Liver (tissue), 9 donors: Measurements from ENCODE around the gene TRIM45. TPM values are rescaled to one million over a fixed set of nuclear protein-coding genes. Genes with fewer than 3 reads are reported as not detected.

Experiments
- DNase-seq: peaks from one replicate; pipeline ENCODE4 v3.0.0-alpha.2; 2017; ENCODE audit warnings: low spot score
- H3K27ac ChIP-seq, 2 donors: one replicate each; pipeline ENCODE4 v1.7.0; 2013; ENCODE audit warnings: inconsistent platforms in 2 of 2, low read length in 2 of 2, control low read depth in 1 of 2, low read depth in 1 of 2, mild to moderate bottlenecking in 1 of 2
- H3K27me3 ChIP-seq, 4 donors: one replicate each; pipeline versions ENCODE4 v1.6.1 to v1.7.0; 2013; ENCODE audit warnings: low read length in 3 of 4, inconsistent platforms in 1 of 4, mild to moderate bottlenecking in 1 of 4, moderate library complexity in 1 of 4; ENCODE audit not compliant: control insufficient read depth in 4 of 4, insufficient read depth in 4 of 4
- H3K36me3 ChIP-seq, 4 donors: one replicate each; pipeline versions ENCODE4 v1.6.1 to v1.7.0; 2013; ENCODE audit warnings: low read length in 3 of 4, mild to moderate bottlenecking in 3 of 4, low read depth in 1 of 4, moderate library complexity in 1 of 4; ENCODE audit not compliant: control insufficient read depth in 4 of 4, insufficient read depth in 3 of 4
- H3K4me1 ChIP-seq, 4 donors: one replicate each; pipeline versions ENCODE4 v1.6.1 to v1.7.0; 2013; ENCODE audit warnings: low read length in 3 of 4, mild to moderate bottlenecking in 3 of 4, moderate library complexity in 1 of 4; ENCODE audit not compliant: control insufficient read depth in 4 of 4, insufficient read depth in 4 of 4
- H3K4me3 ChIP-seq, 3 donors: one replicate each; pipeline versions ENCODE4 v1.6.1 to v1.7.0; 2013; ENCODE audit warnings: low read length in 3 of 3, control low read depth in 1 of 3, low read depth in 1 of 3, mild to moderate bottlenecking in 1 of 3
- H3K9ac ChIP-seq, 2 donors: one replicate each; pipeline ENCODE4 v1.7.0; 2013; ENCODE audit warnings: low read length in 2 of 2, mild to moderate bottlenecking in 2 of 2, moderate library complexity in 2 of 2, control low read depth in 1 of 2, low read depth in 1 of 2
- H3K9me3 ChIP-seq, 4 donors: one replicate each; pipeline versions ENCODE4 v1.6.1 to v1.7.0; 2013; ENCODE audit warnings: low read length in 3 of 4; ENCODE audit not compliant: control insufficient read depth in 4 of 4
- EGR1 ChIP-seq, 2 donors: IDR thresholded peaks; 2 replicates each; pipeline ENCODE4 v1.6.1; 2016 to 2018; ENCODE audit warnings: antibody characterized with exemption in 2 of 2, low read depth in 2 of 2
- FOXA1 ChIP-seq: IDR thresholded peaks from 2 replicates; pipeline ENCODE4 v1.6.1; 2016; ENCODE audit warnings: antibody characterized with exemption
- FOXA2 ChIP-seq: IDR thresholded peaks from 2 replicates; pipeline ENCODE4 v1.6.1; 2016; ENCODE audit warnings: antibody characterized with exemption
- GABPA ChIP-seq, 2 donors: IDR thresholded peaks in 1 of 2; conservative IDR thresholded peaks in 1 of 2; 2 replicates each; pipeline ENCODE4 v1.6.1; 2016; ENCODE audit warnings: antibody characterized with exemption in 2 of 2, mild to moderate bottlenecking in 1 of 2, moderate library complexity in 1 of 2
- HNF4G ChIP-seq: IDR thresholded peaks from 2 replicates; pipeline ENCODE4 v1.6.1; 2016; ENCODE audit warnings: antibody characterized with exemption
- JUND ChIP-seq, 2 donors: IDR thresholded peaks; 2 replicates each; pipeline ENCODE4 v1.6.1; 2016; ENCODE audit warnings: antibody characterized with exemption in 2 of 2
- NR2F2 ChIP-seq: IDR thresholded peaks from 2 replicates; pipeline ENCODE4 v1.6.1; 2016; ENCODE audit warnings: antibody characterized with exemption
- RAD21 ChIP-seq, 2 donors: IDR thresholded peaks; 2 replicates each; pipeline ENCODE4 v1.6.1; 2016; ENCODE audit warnings: antibody characterized with exemption in 2 of 2, mild to moderate bottlenecking in 2 of 2
- REST ChIP-seq: IDR thresholded peaks from 2 replicates; pipeline ENCODE4 v1.6.1; 2016; ENCODE audit warnings: antibody characterized with exemption, mild to moderate bottlenecking
- TAF1 ChIP-seq: conservative IDR thresholded peaks from 2 replicates; pipeline ENCODE4 v1.6.1; 2016; ENCODE audit warnings: antibody characterized with exemption, mild to moderate bottlenecking
- YY1 ChIP-seq: IDR thresholded peaks from 2 replicates; pipeline ENCODE4 v1.6.1; 2016; ENCODE audit warnings: antibody characterized with exemption, mild to moderate bottlenecking
- ZBTB33 ChIP-seq: IDR thresholded peaks from 2 replicates; pipeline ENCODE4 v1.6.1; 2016; ENCODE audit warnings: antibody characterized with exemption
- WGBS: extraction: QIAGEN DNeasy Blood & Tissue Kit; methylation state at CpG from one replicate; pipeline ENCODE4 v1.1.7; 2013; 5-methylcytosine and 5-hydroxymethylcytosine counted together
- polyA plus RNA-seq, 2 donors: library from polyadenylated mRNA; stranded (reverse) in 1 of 2; unstranded in 1 of 2; fragments of 200-250 nt in 1 of 2; fragments of >200 nt in 1 of 2; fragmentation: Nextera tagmentation in 1 of 2; extraction: Ambion mirVana in 1 of 2; gene quantifications; one replicate each; pipeline versions ENCODE4 v1.2.1 to v1.2.3, GENCODE V29; 2013 to 2015
- total RNA-seq, 2 donors: library from RNA; depleted of rRNA; stranded (reverse); fragments of >200 nt; gene quantifications; one replicate each; pipeline ENCODE4 v1.2.3, GENCODE V29; 2014
- TF ChIP-seq, protein P1 (sequence below): IDR thresholded peaks from 2 replicates; pipeline ENCODE4 v1.6.1; 2016; ENCODE audit warnings: antibody characterized with exemption
- donor health status: healthy.
- donor health status: healthy.
- donor health status: healthy.
- donor health status: healthy.
- donor health status: healthy.

Gene TRIM45
- total and polyA plus RNA-seq, 4 donors, result 0.28 to 1.5 (median 0.52) TPM

GRCh38 chr1:117093870-117094621 is 27.5 kb downstream of the TRIM45 start:
- no peak for DNase-seq
- Histone ChIP-seq H3K4me3 (no peak overlapping the region), H3K27ac (no peak overlapping the region), H3K9me3 (no peaks in the 10 kb centered on the region), H3K27me3 (no peaks in the 10 kb centered on the region), H3K36me3 (peaks cover 5 to 22% (median 8%) of the 10 kb centered on the region in 4 donors), H3K4me1 (no peaks in the 10 kb centered on the region), H3K9ac (no peak overlapping the region)
- 97% methylated on average over 6 of the region's 6 CpGs for WGBS
- TF ChIP-seq ZBTB33 (no peak), HNF4G (no peak), YY1 (no peak)

DNA sequence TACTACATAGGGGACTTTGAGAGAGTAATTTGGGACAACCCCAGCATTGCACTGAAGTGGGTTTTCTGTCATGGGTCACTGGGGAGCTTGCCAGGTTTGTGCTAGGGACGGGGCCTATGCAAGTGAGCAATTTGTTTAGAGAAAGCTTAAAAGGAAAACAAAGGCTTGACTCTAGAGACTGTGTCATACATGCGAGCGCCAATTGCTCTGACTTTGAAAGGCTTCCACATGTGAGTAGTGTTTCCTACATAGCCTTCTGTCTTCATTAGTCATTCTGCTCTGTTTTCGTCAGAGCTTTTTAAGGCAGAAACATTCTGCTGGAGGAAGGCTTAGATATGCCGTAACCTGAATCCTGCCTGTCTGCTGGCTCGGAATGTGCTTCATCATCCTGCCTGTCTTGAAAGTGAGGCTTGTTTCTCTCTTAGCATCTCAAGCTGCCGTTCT is 28.4 kb downstream of the TRIM45 start:
- Histone ChIP-seq H3K27ac (no peak overlapping the region), H3K4me1 (no peaks in the 10 kb centered on the region), H3K9ac (no peak overlapping the region), H3K4me3 (no peak overlapping the region), H3K36me3 (peaks cover 5 to 15% (median 9%) of the 10 kb centered on the region in 4 donors), H3K27me3 (no peaks in the 10 kb centered on the region), H3K9me3 (no peaks in the 10 kb centered on the region)
- no peak for DNase-seq
- no peak for TF ChIP-seq NR2F2
- TF ChIP-seq TAF1, result no peak
- no peak for TF ChIP-seq FOXA1
- TF ChIP-seq HNF4G, result no peak
- TF ChIP-seq RAD21 (IDR thresholded peaks at IDR 0.05), result no peak
- no peak for TF ChIP-seq GABPA (IDR thresholded peaks at IDR 0.05 in 1 of 2, conservative IDR thresholded peaks at IDR 0.05 in 1 of 2)
- no peak for TF ChIP-seq ZBTB33
- no peak for TF ChIP-seq JUND (IDR thresholded peaks at IDR 0.05)
- TF ChIP-seq EGR1 (IDR thresholded peaks at IDR 0.05; ENCODE audit: low read depth in 2 of 2), result no peak
- TF ChIP-seq, protein P1, sequence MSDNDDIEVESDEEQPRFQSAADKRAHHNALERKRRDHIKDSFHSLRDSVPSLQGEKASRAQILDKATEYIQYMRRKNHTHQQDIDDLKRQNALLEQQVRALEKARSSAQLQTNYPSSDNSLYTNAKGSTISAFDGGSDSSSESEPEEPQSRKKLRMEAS, result no peak
- TF ChIP-seq REST, result no peak
- no peak for TF ChIP-seq FOXA2
- WGBS, result 87% methylated on average over 7 of the region's 7 CpGs
